ENCODE results near the gene TSHZ2. TPM values are rescaled to one million over a fixed set of nuclear protein-coding genes. Genes with fewer than 3 reads are reported as not detected.

The TSHZ2 gene
- total and polyA plus RNA-seq, 2 donors (not counting 3 experiments of a cell fraction or from before 2014, with no cell fraction given), result not detected

DNA sequence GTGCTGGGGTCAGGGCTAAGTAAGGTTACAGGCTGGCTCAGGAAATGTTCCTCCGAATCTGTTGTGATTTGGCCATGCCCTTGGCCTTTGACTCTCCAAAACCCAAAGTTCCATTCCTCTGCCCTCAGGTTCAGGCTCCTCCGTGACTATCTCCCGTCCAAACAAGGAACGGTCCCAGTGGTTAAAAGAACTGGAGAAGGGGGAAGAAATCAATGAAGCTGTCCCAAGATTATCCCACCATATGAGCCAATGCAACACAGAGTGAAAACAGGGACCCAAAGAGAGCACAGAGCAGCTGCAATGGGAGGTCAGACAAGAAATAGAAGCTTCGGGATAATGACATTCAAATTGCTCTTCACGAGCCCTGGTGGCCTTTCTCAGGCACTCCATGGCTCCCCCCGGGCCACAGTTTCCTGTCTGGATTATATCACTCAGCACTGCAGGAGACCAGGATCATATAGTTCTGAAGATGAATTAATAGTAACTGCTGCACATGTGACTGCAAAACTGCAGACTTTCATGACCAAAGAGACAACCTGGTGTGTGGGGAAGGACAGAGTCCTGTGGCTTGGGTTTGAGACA is 410.2 kb downstream of the TSHZ2 start:
- intact Hi-C loops (cut with micrococcal nuclease), result no loop called here
- ChIA-PET CTCF (no interaction called here), POLR2A (no interaction called here)
- Histone ChIP-seq H3K27me3 (ENCODE audit: control insufficient read depth in 2 of 2, insufficient read depth in 2 of 2, low read length in 2 of 2) (no peaks in the 10 kb centered on the region), H3K9me3 (replicated peaks; ENCODE audit: control insufficient read depth, insufficient read depth, low read length) (no peaks in the 10 kb centered on the region), H3K36me3 (ENCODE audit: control insufficient read depth in 2 of 2, extremely low read depth in 1 of 2, insufficient read depth in 2 of 2, low read length in 2 of 2) (no peaks in the 10 kb centered on the region), H4K20me1 (replicated peaks; ENCODE audit: control insufficient read depth, extremely low read depth, insufficient read depth, low read length) (no peaks in the 10 kb centered on the region), H3K79me2 (ENCODE audit: control insufficient read depth, insufficient read depth, low read length) (no peaks in the 10 kb centered on the region), H3K9ac (replicated peaks; ENCODE audit: extremely low read depth, insufficient read depth, low read length) (no peak overlapping the region), H3K4me1 (ENCODE audit: control insufficient read depth, extremely low read depth, insufficient read depth, low read length) (no peaks in the 10 kb centered on the region), H3K4me3 (replicated peaks in 1 of 3; ENCODE audit: insufficient read depth in 1 of 3, low read depth in 1 of 3, low read length in 3 of 3) (no peak overlapping the region), H3K4me2 (ENCODE audit: insufficient read depth, low read length) (no peak overlapping the region), H3K27ac (ENCODE audit: insufficient read depth, low read depth, low read length) (no peak overlapping the region), H3K9me1 (replicated peaks; ENCODE audit: control insufficient read depth, extremely low read depth, insufficient read depth, low read length) (no peaks in the 10 kb centered on the region), H2AFZ (ENCODE audit: low read depth, low read length) (no peak overlapping the region)
- FAIRE-seq (no peak), DNase-seq (ENCODE audit: low read depth, low spot score) (no peak)
- dilution Hi-C loops (cut with MboI; ENCODE audit: extremely low pct_ligation_motif_present, low sequenced_read_pairs), result no loop called here
- TF ChIP-seq, protein P1, sequence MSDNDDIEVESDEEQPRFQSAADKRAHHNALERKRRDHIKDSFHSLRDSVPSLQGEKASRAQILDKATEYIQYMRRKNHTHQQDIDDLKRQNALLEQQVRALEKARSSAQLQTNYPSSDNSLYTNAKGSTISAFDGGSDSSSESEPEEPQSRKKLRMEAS (IDR thresholded peaks at IDR 0.05; ENCODE audit: insufficient read depth, insufficient read length), result no peak
- TF ChIP-seq, protein P2, sequence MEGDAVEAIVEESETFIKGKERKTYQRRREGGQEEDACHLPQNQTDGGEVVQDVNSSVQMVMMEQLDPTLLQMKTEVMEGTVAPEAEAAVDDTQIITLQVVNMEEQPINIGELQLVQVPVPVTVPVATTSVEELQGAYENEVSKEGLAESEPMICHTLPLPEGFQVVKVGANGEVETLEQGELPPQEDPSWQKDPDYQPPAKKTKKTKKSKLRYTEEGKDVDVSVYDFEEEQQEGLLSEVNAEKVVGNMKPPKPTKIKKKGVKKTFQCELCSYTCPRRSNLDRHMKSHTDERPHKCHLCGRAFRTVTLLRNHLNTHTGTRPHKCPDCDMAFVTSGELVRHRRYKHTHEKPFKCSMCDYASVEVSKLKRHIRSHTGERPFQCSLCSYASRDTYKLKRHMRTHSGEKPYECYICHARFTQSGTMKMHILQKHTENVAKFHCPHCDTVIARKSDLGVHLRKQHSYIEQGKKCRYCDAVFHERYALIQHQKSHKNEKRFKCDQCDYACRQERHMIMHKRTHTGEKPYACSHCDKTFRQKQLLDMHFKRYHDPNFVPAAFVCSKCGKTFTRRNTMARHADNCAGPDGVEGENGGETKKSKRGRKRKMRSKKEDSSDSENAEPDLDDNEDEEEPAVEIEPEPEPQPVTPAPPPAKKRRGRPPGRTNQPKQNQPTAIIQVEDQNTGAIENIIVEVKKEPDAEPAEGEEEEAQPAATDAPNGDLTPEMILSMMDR (IDR thresholded peaks at IDR 0.05; ENCODE audit: extremely low read depth in 1 of 2, insufficient read depth in 1 of 2, low read depth in 1 of 2, low read length in 2 of 2), result no peak
- TF ChIP-seq JUN (IDR thresholded peaks at IDR 0.05; ENCODE audit: borderline replicate concordance, insufficient read depth, insufficient read length, low read depth) (no peak), EZH2 (IDR thresholded peaks at IDR 0.05; ENCODE audit: borderline replicate concordance, low read depth, low read length, severe bottlenecking) (no peak), POLR2A (IDR thresholded peaks at IDR 0.05; ENCODE audit: low read depth, low read length) (no peak), FOS (IDR thresholded peaks at IDR 0.05; ENCODE audit: borderline replicate concordance, insufficient read depth, low read length) (no peak), GATA2 (IDR thresholded peaks at IDR 0.05; ENCODE audit: insufficient read depth, insufficient read length, low read depth, low read length) (no peak)
- no TSS peak for BruUV-seq (replicated peaks)
